Lower lobe of right lung (tissue), 2 donors: Measurements from ENCODE around the gene ATP5PD. TPM values are rescaled to one million over a fixed set of nuclear protein-coding genes. Genes with fewer than 3 reads are reported as not detected.

Experiments
- ATAC-seq, 2 donors: fragments of 200-7000 bp; cut with Tn5 transposase; one replicate each; pipeline ENCODE4 v1.9.1; 2020 to 2022; ENCODE audit warnings: mild to moderate bottlenecking in 2 of 2, moderate library complexity in 2 of 2
- DNase-seq: peaks from one replicate; pipeline ENCODE4 v3.0.0-alpha.2; 2020
- H3K27ac ChIP-seq: fragments of 200-600 bp; one replicate; pipeline ENCODE4 v1.8.0; 2022
- H3K27me3 ChIP-seq: fragments of 200-600 bp; one replicate; pipeline ENCODE4 v1.8.0; 2022; ENCODE audit warnings: low read depth
- H3K36me3 ChIP-seq: fragments of 200-600 bp; one replicate; pipeline ENCODE4 v1.8.0; 2022; ENCODE audit warnings: mild to moderate bottlenecking
- H3K4me1 ChIP-seq: fragments of 200-600 bp; one replicate; pipeline ENCODE4 v1.8.0; 2022
- H3K4me3 ChIP-seq: fragments of 200-600 bp; one replicate; pipeline ENCODE4 v1.8.0; 2022; ENCODE audit warnings: mild to moderate bottlenecking
- H3K9me3 ChIP-seq: fragments of 200-600 bp; one replicate; pipeline ENCODE4 v1.8.0; 2022
- CTCF ChIP-seq: fragments of 200-600 bp; IDR thresholded peaks from one replicate; pipeline ENCODE4 v1.8.0; 2022; ENCODE audit warnings: antibody characterized with exemption, mild to moderate bottlenecking
- intact Hi-C: fragments of 100-400 bp; cut with DNase I; formaldehyde crosslinking; loops from one replicate; pipeline ENCODE4 v1.11.0; 2022
- total RNA-seq: library from RNA; stranded (reverse); fragmentation: NEBNext Ultra II Directional; extraction: Animal tissue kit (Norgen Biotek cat#: 25700); gene quantifications from one replicate; pipeline ENCODE4 v1.2.1, GENCODE V29; 2021
- donor health status: DM: no; HTN: yes; CAD: no; lungs with severe emphysema.

ATP5PD gene
- total RNA-seq, 1 donor from 2014 or later: 171 TPM

DNA sequence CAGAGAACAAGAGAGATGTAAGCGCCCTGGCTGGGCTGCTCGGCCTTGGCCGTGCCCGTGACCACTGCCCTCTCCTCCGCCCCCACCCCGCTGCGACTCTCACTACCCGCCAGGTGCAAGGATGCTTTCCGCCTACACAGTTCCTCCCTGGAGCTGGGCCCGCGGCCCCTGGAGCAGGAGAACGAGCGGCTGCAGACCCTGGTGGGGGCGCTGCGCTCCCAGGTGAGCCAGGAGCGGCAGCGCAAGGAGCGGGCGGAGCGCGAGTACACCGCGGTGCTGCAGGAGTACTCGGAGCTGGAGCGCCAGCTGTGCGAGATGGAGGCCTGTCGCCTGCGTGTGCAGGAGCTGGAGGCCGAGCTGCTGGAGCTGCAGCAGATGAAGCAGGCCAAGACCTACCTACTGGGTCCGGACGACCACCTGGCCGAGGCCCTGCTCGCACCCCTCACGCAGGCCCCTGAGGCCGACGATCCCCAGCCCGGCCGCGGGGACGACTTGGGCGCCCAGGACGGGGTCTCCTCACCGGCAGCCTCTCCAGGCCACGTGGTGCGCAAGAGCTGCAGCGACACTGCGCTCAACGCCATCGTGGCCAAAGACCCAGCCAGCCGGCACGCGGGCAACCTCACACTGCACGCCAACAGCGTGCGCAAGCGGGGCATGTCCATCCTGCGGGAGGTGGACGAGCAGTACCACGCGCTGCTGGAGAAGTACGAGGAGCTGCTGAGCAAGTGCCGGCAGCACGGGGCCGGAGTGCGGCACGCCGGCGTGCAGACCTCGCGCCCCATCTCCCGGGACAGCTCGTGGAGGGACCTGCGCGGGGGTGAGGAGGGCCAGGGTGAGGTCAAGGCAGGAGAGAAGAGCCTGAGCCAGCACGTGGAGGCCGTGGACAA, 43.5 kb downstream of the ATP5PD start:
- Histone ChIP-seq H3K4me3 (no peak overlapping the region), H3K9me3 (no peaks in the 10 kb centered on the region), H3K36me3 (peaks cover 42% of the 10 kb centered on the region), H3K4me1 (no peaks in the 10 kb centered on the region), H3K27ac (no peak overlapping the region), H3K27me3 (no peaks in the 10 kb centered on the region)
- intact Hi-C loops: no loop called here
- DNase-seq (no peak), ATAC-seq (peak; percentile 18 to 25)
- no peak for TF ChIP-seq CTCF

DNA sequence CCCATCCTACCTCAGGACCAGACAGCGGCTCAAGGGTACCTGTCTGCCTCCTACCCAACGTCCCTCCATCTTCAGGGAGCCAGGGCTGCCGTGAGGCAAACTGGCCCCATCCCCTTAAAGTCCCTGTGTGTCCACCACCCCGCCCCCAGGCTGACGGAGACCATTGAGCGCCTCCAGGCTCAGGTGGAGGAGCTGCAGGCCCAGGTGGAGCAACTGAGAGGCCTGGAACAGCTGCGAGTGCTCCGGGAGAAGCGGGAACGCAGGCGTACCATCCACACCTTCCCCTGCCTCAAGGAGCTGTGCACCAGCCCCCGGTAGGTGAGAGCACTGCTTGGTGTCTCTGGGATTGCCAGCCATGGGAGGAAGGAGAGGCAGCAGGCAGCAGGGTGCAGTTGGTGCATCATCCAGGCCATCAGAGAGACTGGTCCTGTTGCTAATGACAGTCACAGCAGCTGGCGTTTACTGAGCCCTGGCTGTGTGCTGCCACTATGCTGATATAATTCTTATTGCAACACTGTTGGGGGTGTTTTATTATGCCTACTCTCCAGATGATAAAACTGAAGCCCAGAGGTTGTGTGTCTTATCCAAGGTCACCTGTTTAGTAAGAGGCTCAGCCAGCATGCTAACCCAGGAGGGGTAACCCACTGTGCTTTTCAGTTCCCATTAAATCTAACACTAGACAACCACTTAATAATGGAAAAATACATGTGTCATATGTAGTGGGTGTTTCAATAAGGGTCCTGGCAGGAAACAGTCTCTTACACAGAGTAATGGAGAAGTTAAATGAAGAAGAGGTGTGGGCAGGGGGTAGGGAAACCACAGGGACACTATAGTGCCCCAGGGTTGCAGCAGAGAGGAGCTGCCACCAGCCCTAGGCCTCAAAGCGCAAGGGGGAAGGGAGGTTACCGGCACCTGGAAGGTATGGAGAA, 44.6 kb downstream of the ATP5PD start:
- Histone ChIP-seq H3K27ac (no peak overlapping the region), H3K9me3 (no peaks in the 10 kb centered on the region), H3K27me3 (no peaks in the 10 kb centered on the region), H3K4me1 (no peaks in the 10 kb centered on the region), H3K36me3 (peaks cover 42% of the 10 kb centered on the region), H3K4me3 (no peak overlapping the region)
- intact Hi-C loops: no loop called here
- no peak for TF ChIP-seq CTCF
- DNase-seq: no peak
- no peak for ATAC-seq

- H3K36me3 ChIP-seq: peaks cover 39% of the 10 kb centered on the region
- no peaks in the 10 kb centered on the region for H3K4me1 ChIP-seq
- intact Hi-C loops: no loop called here
- DNase-seq (no peak), ATAC-seq (no peak)
- H3K9me3 ChIP-seq: no peaks in the 10 kb centered on the region
- no peaks in the 10 kb centered on the region for H3K27me3 ChIP-seq
- no peak overlapping the region for H3K4me3 ChIP-seq
- TF ChIP-seq CTCF: no peak
- no peak overlapping the region for H3K27ac ChIP-seq
Measured at GRCh38 chr17:74999523-74999922, 47.2 kb downstream of the ATP5PD start.

- DNase-seq (no peak), ATAC-seq (no peak)
- intact Hi-C loops: no loop called here
- peaks cover 35% of the 10 kb centered on the region for H3K36me3 ChIP-seq
- no peaks in the 10 kb centered on the region for H3K27me3 ChIP-seq
- no peak overlapping the region for H3K4me3 ChIP-seq
- H3K27ac ChIP-seq: no peak overlapping the region
- H3K9me3 ChIP-seq: no peaks in the 10 kb centered on the region
- no peaks in the 10 kb centered on the region for H3K4me1 ChIP-seq
- TF ChIP-seq CTCF: no peak
Measured at GRCh38 chr17:74998783-74999182, 48.0 kb downstream of the ATP5PD start.

GRCh38 chr17:74995847-74996246, 50.9 kb downstream of the ATP5PD start:
- Histone ChIP-seq H3K36me3 (peaks cover 10% of the 10 kb centered on the region), H3K4me1 (no peaks in the 10 kb centered on the region), H3K27ac (no peak overlapping the region), H3K9me3 (no peaks in the 10 kb centered on the region), H3K4me3 (no peak overlapping the region), H3K27me3 (no peaks in the 10 kb centered on the region)
- no peak for ATAC-seq
- no peak for DNase-seq
- TF ChIP-seq CTCF: no peak
- intact Hi-C loops: no loop called here
